Activated T-helper 17 cell treated with anti-CD3 and anti-CD28 coated beads, Interleukin-2, amount 50 U/mL, for 72 hours (primary cell): ENCODE measurements around the gene FLVCR1. TPM values are rescaled to one million over a fixed set of nuclear protein-coding genes. Genes with fewer than 3 reads are reported as not detected.
"Not testable (repeated sequence)": the region's sequence is repeated elsewhere in the genome, so short reads cannot be mapped to it uniquely, and the experiment has no call there.

Source experiments
- ATAC-seq: fragments of 150-1000 bp; cut with Tn5 transposase; replicated peaks from 2 replicates; pipeline ENCODE4 v1.10.0; 2021; ENCODE audit warnings: mild to moderate bottlenecking, moderate library complexity
- H3K27ac Mint-ChIP-seq: one replicate; pipeline ENCODE4 v1.8.0; 2022; ENCODE audit warnings: mixed read lengths
- H3K27me3 Mint-ChIP-seq: one replicate; pipeline ENCODE4 v1.8.0; 2022; ENCODE audit warnings: mixed read lengths
- H3K36me3 Mint-ChIP-seq: one replicate; pipeline ENCODE4 v1.8.0; 2022; ENCODE audit warnings: low read depth, mild to moderate bottlenecking, mixed read lengths
- H3K4me1 Mint-ChIP-seq: one replicate; pipeline ENCODE4 v1.8.0; 2022; ENCODE audit warnings: mixed read lengths
- H3K4me3 Mint-ChIP-seq: one replicate; pipeline ENCODE4 v1.8.0; 2022; ENCODE audit warnings: mild to moderate bottlenecking, mixed read lengths
- H3K9me3 Mint-ChIP-seq: one replicate; pipeline ENCODE4 v1.8.0; 2022; ENCODE audit warnings: mixed read lengths
- total RNA-seq, 2 donors: library from RNA; stranded (reverse); gene quantifications; one replicate each; pipeline ENCODE4 v1.2.3, GENCODE V29; 2022

The FLVCR1 gene
- total RNA-seq, 2 donors from 2014 or later = 9.7 to 22.9 TPM

GRCh38 chr1:212844521-212844920 is 13.6 kb upstream of the FLVCR1 start:
- H3K36me3 Mint-ChIP-seq, H3K27me3 Mint-ChIP-seq, H3K4me3 Mint-ChIP-seq, H3K4me1 Mint-ChIP-seq, H3K9me3 Mint-ChIP-seq, H3K27ac Mint-ChIP-seq, ATAC-seq: not testable (repeated sequence)

DNA sequence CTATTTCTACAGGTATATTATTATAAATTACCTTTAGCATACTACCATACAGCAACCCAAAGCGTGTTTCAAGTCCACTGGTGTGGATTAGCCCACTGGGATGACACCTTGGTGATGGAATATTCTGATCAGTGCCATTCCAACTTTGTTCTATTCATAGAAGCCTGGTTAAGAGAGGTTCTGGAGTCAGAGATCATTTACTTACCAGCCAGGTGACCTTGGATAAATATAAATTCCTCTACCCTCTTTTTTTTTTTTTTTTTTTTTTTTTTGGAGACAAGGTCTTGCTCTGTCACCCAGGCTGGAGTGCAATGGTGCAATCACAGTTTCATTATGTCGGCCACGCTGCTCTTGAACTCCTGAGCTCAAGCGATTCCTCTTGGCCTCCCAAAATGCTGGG is 10.5 kb upstream of the FLVCR1 start, which contains the start of gene SPATA45:
Gene SPATA45, minus strand, starts transcription at position 101 of the 400 bp plus-strand sequence. CDS start 11,500 bp downstream, outside the sequence.
- no peak for ATAC-seq
- no peaks in the 10 kb centered on the region for H3K9me3 Mint-ChIP-seq
- H3K4me3 Mint-ChIP-seq = no peak within 1 kb of the TSS
- H3K27me3 Mint-ChIP-seq = no peaks in the 10 kb centered on the region
- H3K4me1 Mint-ChIP-seq = no peaks in the 10 kb centered on the region
- no peak within 1 kb of the TSS for H3K27ac Mint-ChIP-seq
- no peaks in the 10 kb centered on the region for H3K36me3 Mint-ChIP-seq

DNA sequence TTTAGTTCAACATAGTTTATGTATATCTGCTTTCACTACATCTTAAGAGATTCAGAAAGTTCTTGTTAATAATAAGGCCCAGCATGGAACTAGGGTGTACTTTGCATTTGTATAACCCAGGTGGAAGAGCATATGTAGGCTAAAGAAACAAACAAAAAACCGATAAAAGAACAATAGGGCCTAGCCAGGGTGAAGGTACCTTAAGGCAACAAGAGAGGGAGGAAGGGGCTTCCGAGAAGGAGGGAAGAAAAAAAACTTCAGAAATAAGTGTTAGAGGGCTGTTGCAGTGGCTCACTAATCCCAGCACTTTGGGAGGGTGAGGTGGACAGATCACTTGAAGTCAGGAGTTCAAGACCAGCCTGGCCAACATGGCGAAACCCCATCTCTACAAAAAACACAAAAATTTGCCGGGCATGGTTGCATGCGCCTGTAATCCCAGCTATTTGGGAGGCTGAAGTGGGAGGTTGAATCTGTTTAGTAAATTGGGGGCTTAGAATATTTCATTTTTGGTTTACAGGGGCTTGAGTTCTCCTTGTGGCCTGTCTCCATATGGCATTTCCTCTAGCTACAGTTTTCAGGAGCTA is 5.9 kb upstream of the FLVCR1 start:
- ATAC-seq = no peak
- H3K4me3 Mint-ChIP-seq = no peak overlapping the region
- no peak overlapping the region for H3K27ac Mint-ChIP-seq
- peaks cover 5% of the 10 kb centered on the region for H3K36me3 Mint-ChIP-seq
- H3K4me1 Mint-ChIP-seq = peaks cover 4% of the 10 kb centered on the region
- no peaks in the 10 kb centered on the region for H3K9me3 Mint-ChIP-seq
- no peaks in the 10 kb centered on the region for H3K27me3 Mint-ChIP-seq

DNA sequence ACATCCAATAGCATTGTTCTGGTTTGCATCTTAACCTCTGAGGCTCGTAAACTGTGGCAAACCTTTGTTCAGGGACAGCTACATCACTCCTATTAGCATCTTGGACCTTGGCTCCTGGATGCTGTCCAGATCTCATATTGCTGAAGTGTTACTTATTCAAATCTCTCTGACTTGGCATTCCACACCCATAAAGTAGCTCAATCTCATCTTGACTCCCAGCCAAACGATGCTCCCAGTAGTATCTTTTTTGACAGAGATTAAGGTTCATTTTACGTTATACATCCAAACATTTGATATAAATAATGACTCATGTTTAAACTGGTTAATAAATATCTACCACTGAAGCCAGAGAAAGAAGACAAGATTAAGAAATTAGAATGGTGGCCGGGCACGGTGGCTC is 4.4 kb upstream of the FLVCR1 start:
- no peaks in the 10 kb centered on the region for H3K9me3 Mint-ChIP-seq
- peaks cover 10% of the 10 kb centered on the region for H3K36me3 Mint-ChIP-seq
- no peak for ATAC-seq
- H3K27me3 Mint-ChIP-seq = no peaks in the 10 kb centered on the region
- H3K4me1 Mint-ChIP-seq = peaks cover 4% of the 10 kb centered on the region
- H3K27ac Mint-ChIP-seq = no peak overlapping the region
- no peak overlapping the region for H3K4me3 Mint-ChIP-seq

DNA sequence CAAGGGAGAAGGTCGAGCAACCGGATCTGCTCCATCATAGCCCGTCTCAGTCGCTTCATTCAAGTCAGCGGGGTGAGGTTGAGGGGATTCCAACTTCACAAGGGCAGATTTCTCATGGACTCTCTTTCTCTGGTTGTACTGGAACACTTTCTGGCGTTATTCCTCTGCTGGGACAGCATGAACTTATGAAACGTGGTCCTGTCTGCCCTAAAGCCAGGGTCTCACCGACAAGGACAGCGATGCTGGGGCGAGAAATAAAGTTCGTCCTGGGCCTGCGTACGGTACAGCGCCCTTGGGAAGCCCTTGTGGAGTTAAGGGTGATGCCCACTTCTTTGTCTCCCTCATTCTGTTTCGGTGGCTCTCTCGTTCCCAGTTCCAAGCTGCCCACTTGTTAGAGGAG is 1.3 kb upstream of the FLVCR1 start:
- Mint-ChIP-seq H3K27me3 (no peaks in the 10 kb centered on the region), H3K36me3 (peaks cover 16% of the 10 kb centered on the region), H3K4me1 (peaks cover 8% of the 10 kb centered on the region), H3K27ac (peak overlapping the region; percentile 94), H3K4me3 (no peak overlapping the region), H3K9me3 (no peaks in the 10 kb centered on the region)
- ATAC-seq = no peak

DNA sequence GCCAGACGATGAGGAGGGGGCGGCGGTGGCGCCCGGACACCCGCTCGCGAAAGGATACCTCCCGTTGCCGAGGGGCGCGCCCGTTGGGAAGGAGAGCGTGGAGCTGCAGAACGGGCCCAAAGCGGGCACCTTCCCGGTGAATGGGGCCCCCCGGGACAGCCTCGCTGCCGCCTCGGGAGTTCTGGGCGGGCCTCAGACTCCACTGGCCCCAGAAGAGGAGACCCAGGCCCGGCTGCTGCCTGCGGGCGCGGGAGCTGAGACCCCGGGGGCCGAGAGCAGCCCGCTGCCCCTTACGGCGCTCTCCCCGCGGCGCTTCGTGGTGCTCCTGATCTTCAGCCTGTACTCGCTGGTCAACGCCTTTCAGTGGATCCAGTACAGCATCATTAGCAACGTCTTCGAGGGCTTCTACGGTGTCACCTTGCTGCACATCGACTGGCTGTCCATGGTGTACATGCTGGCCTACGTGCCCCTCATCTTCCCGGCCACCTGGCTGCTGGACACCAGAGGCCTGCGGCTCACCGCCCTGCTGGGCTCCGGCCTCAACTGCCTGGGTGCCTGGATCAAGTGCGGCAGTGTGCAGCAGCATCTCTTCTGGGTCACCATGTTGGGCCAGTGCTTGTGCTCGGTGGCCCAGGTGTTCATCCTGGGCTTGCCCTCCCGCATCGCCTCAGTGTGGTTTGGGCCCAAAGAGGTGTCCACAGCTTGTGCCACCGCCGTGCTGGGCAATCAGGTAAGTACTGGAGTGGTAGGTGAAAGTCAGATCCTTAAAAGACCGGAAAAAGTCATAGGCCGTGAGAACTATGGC is 588 bp downstream of the FLVCR1 start:
- Mint-ChIP-seq H3K27me3 (no peaks in the 10 kb centered on the region), H3K27ac (peak overlapping the region; percentile 94), H3K4me1 (peaks cover 11% of the 10 kb centered on the region), H3K4me3 (no peak overlapping the region), H3K36me3 (peaks cover 25% of the 10 kb centered on the region), H3K9me3 (no peaks in the 10 kb centered on the region)
- peak; percentile 27 for ATAC-seq

GRCh38 chr1:212860713-212861581 is 2.9 kb downstream of the FLVCR1 start:
- H3K27me3 Mint-ChIP-seq = no peaks in the 10 kb centered on the region
- H3K36me3 Mint-ChIP-seq = peaks cover 44% of the 10 kb centered on the region
- H3K4me1 Mint-ChIP-seq = peaks cover 9% of the 10 kb centered on the region
- H3K4me3 Mint-ChIP-seq = no peak overlapping the region
- H3K27ac Mint-ChIP-seq = no peak overlapping the region
- ATAC-seq = no peak
- H3K9me3 Mint-ChIP-seq = no peaks in the 10 kb centered on the region

GRCh38 chr1:212862111-212862690 is 4.1 kb downstream of the FLVCR1 start:
- no peaks in the 10 kb centered on the region for H3K27me3 Mint-ChIP-seq
- no peak overlapping the region for H3K27ac Mint-ChIP-seq
- peaks cover 9% of the 10 kb centered on the region for H3K4me1 Mint-ChIP-seq
- no peak for ATAC-seq
- H3K36me3 Mint-ChIP-seq = peaks cover 56% of the 10 kb centered on the region
- no peak overlapping the region for H3K4me3 Mint-ChIP-seq
- no peaks in the 10 kb centered on the region for H3K9me3 Mint-ChIP-seq

- not testable (repeated sequence) for H3K27ac Mint-ChIP-seq, H3K4me3 Mint-ChIP-seq, H3K27me3 Mint-ChIP-seq, H3K9me3 Mint-ChIP-seq, ATAC-seq, H3K4me1 Mint-ChIP-seq
- peaks cover 52% of the 10 kb centered on the region for H3K36me3 Mint-ChIP-seq
Measured at GRCh38 chr1:212863345-212863744, 5.3 kb downstream of the FLVCR1 start.

GRCh38 chr1:212864201-212864600 is 6.1 kb downstream of the FLVCR1 start:
- Mint-ChIP-seq H3K4me3 (no peak overlapping the region), H3K36me3 (peaks cover 52% of the 10 kb centered on the region), H3K9me3 (no peaks in the 10 kb centered on the region), H3K4me1 (peaks cover 6% of the 10 kb centered on the region), H3K27me3 (no peaks in the 10 kb centered on the region), H3K27ac (no peak overlapping the region)
- ATAC-seq = no peak

DNA sequence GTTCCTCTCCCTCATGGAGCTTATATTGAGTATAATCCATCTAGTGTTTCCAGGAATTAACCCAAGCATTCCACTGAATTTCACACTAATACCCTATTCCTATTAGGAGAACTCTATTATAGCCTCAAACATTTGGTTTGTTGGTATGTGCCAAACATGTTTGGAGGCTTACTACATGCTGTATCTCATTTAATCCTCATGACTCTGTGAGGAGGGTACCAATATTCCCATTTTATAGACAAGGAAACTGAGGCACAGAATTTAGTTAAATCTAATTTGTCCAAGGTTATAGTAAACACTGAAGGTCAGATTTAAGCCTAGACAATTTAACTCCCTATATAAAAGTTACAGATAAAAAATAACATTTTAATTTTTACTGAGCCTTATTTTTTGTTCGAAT is 9.1 kb downstream of the FLVCR1 start:
- Mint-ChIP-seq H3K36me3 (peaks cover 81% of the 10 kb centered on the region), H3K9me3 (no peaks in the 10 kb centered on the region), H3K4me3 (no peak overlapping the region), H3K27ac (no peak overlapping the region), H3K27me3 (no peaks in the 10 kb centered on the region), H3K4me1 (peaks cover 5% of the 10 kb centered on the region)
- no peak for ATAC-seq

- H3K36me3 Mint-ChIP-seq = peaks cover 86% of the 10 kb centered on the region
- no peak for ATAC-seq
- no peaks in the 10 kb centered on the region for H3K9me3 Mint-ChIP-seq
- H3K4me1 Mint-ChIP-seq = no peaks in the 10 kb centered on the region
- no peak overlapping the region for H3K4me3 Mint-ChIP-seq
- peak overlapping the region; percentile 36 for H3K27ac Mint-ChIP-seq
- H3K27me3 Mint-ChIP-seq = no peaks in the 10 kb centered on the region
Measured at GRCh38 chr1:212871976-212872375, 13.9 kb downstream of the FLVCR1 start.

- Mint-ChIP-seq H3K27ac (no peak overlapping the region), H3K27me3 (no peaks in the 10 kb centered on the region), H3K4me3 (no peak overlapping the region), H3K4me1 (no peaks in the 10 kb centered on the region), H3K9me3 (no peaks in the 10 kb centered on the region), H3K36me3 (peaks cover 93% of the 10 kb centered on the region)
- ATAC-seq = no peak
Measured at GRCh38 chr1:212873518-212873917, 15.4 kb downstream of the FLVCR1 start.

DNA sequence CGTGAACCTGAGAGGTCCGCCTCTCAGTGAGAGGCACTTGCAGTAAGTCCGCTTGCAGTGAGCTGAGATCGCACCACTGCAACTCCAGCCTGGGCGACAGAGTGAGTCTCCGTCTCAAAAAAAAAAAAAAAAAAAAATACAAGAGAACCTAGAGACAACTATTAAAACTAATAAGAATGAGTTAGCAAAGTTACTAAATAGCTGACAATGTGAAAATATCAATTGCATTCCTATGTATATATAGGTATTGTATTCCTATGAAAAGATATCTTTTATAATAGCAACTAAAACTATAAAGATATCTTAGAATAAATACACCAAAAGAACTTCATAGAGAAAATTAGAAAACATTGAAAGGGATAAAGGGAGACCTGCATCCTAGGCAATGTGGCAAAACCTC is 20.3 kb downstream of the FLVCR1 start:
- no peaks in the 10 kb centered on the region for H3K4me1 Mint-ChIP-seq
- H3K9me3 Mint-ChIP-seq = no peaks in the 10 kb centered on the region
- H3K27ac Mint-ChIP-seq = no peak overlapping the region
- H3K27me3 Mint-ChIP-seq = no peaks in the 10 kb centered on the region
- no peak overlapping the region for H3K4me3 Mint-ChIP-seq
- peaks cover 63% of the 10 kb centered on the region for H3K36me3 Mint-ChIP-seq
- no peak for ATAC-seq
